Thoracic aorta (tissue), 2 donors: ENCODE measurements around the gene ACSM3. TPM values are rescaled to one million over a fixed set of nuclear protein-coding genes. Genes with fewer than 3 reads are reported as not detected.

Experiments
- ATAC-seq: fragments of 150-250 bp; one replicate; pipeline ENCODE4 v1.8.0; 2017; ENCODE audit warnings: low read depth; ENCODE audit not compliant: insufficient number of reproducible peaks, low FRiP score
- DNase-seq: peaks from one replicate; pipeline ENCODE4 v3.0.0-alpha.2; 2020; ENCODE audit warnings: low spot score
- H3K27ac ChIP-seq, 2 donors: fragments of 200-600 bp; sonication (generic); 1 replicate in 1 of 2; 2 replicates in 1 of 2; pipeline ENCODE4 v1.5.1; 2016; ENCODE audit warnings: mild to moderate bottlenecking in 2 of 2, moderate library complexity in 2 of 2
- H3K27me3 ChIP-seq: fragments of 200-600 bp; sonication (generic); replicated peaks from 2 replicates; pipeline ENCODE4 v1.6.0; 2016; ENCODE audit warnings: mild to moderate bottlenecking; ENCODE audit not compliant: insufficient read depth
- H3K36me3 ChIP-seq: fragments of 200-600 bp; sonication (generic); one replicate; pipeline ENCODE4 v1.5.1; 2016
- H3K4me1 ChIP-seq, 2 donors: fragments of 200-600 bp; sonication (generic); 1 replicate in 1 of 2; 2 replicates in 1 of 2; pipeline versions ENCODE4 v1.5.1 to v1.6.0; 2016; ENCODE audit warnings: low read depth in 2 of 2, mild to moderate bottlenecking in 1 of 2; ENCODE audit not compliant: control insufficient read depth in 1 of 2
- H3K4me3 ChIP-seq: fragments of 200-600 bp; sonication (generic); 2 replicates; pipeline ENCODE4 v1.5.1; 2016; ENCODE audit warnings: mild to moderate bottlenecking
- H3K9me3 ChIP-seq: fragments of 200-600 bp; sonication (generic); 2 replicates; pipeline ENCODE4 v1.5.1; 2016
- CTCF ChIP-seq: fragments of 200-600 bp; sonication (generic); IDR thresholded peaks from one replicate; pipeline ENCODE4 v1.5.1; 2019; ENCODE audit warnings: antibody characterized with exemption
- total RNA-seq, 2 donors: library from RNA; depleted of rRNA; stranded (reverse); fragments of >200 nt; gene quantifications; one replicate each; pipeline versions ENCODE4 v1.1.0 to v1.2.3, GENCODE V29; 2016

The ACSM3 gene
- total RNA-seq, 2 donors from 2014 or later, result 0.41 to 6.1 TPM

- TF ChIP-seq CTCF, result no peak
- Histone ChIP-seq H3K4me1 (no peaks in the 10 kb centered on the region), H3K36me3 (no peaks in the 10 kb centered on the region), H3K27me3 (no peaks in the 10 kb centered on the region), H3K27ac (no peak overlapping the region), H3K4me3 (no peak overlapping the region), H3K9me3 (no peaks in the 10 kb centered on the region)
- no peak for DNase-seq
- ATAC-seq, result no peak
These were observed 55.2 kb downstream of the ACSM3 start for GRCh38 chr16:20818929-20819585.

- ATAC-seq, result no peak
- Histone ChIP-seq H3K4me3 (no peak overlapping the region), H3K4me1 (no peaks in the 10 kb centered on the region), H3K36me3 (no peaks in the 10 kb centered on the region), H3K27ac (no peak overlapping the region), H3K27me3 (no peaks in the 10 kb centered on the region), H3K9me3 (no peaks in the 10 kb centered on the region)
- no peak for DNase-seq
- no peak for TF ChIP-seq CTCF
These were observed 57.9 kb downstream of the ACSM3 start for GRCh38 chr16:20821682-20822081.

GRCh38 chr16:20822521-20823325 lies 58.9 kb downstream of the ACSM3 start:
- Histone ChIP-seq H3K4me3 (no peak overlapping the region), H3K4me1 (no peaks in the 10 kb centered on the region), H3K36me3 (no peaks in the 10 kb centered on the region), H3K27me3 (no peaks in the 10 kb centered on the region), H3K9me3 (no peaks in the 10 kb centered on the region), H3K27ac (no peak overlapping the region)
- TF ChIP-seq CTCF, result no peak
- DNase-seq, result no peak
- no peak for ATAC-seq

- DNase-seq, result no peak
- no peaks in the 10 kb centered on the region for H3K9me3 ChIP-seq
- H3K4me1 ChIP-seq, result peaks cover 0 to under 1% of the 10 kb centered on the region in 2 donors
- H3K4me3 ChIP-seq, result no peak overlapping the region
- no peaks in the 10 kb centered on the region for H3K27me3 ChIP-seq
- H3K36me3 ChIP-seq, result no peaks in the 10 kb centered on the region
- H3K27ac ChIP-seq, result no peak overlapping the region
- ATAC-seq, result no peak
- TF ChIP-seq CTCF, result no peak
These were observed 62.3 kb downstream of the ACSM3 start for GRCh38 chr16:20826039-20826566.

GRCh38 chr16:20829536-20829935 lies 65.7 kb downstream of the ACSM3 start:
- Histone ChIP-seq H3K4me1 (peaks cover 0 to 14% of the 10 kb centered on the region in 2 donors), H3K9me3 (no peaks in the 10 kb centered on the region), H3K4me3 (no peak overlapping the region), H3K27ac (no peak overlapping the region), H3K27me3 (no peaks in the 10 kb centered on the region), H3K36me3 (no peaks in the 10 kb centered on the region)
- DNase-seq (no peak), ATAC-seq (no peak)
- TF ChIP-seq CTCF, result no peak
